SH-SY5Y (cell line): ENCODE data around the gene OR51E2.

Source experiments
- GATA2 ChIP-seq: IDR thresholded peaks from 2 replicates; pipeline ENCODE4 v1.6.1; 2011; ENCODE audit warnings: mild to moderate bottlenecking, low read depth, low read length
- GATA3 ChIP-seq: IDR thresholded peaks from 2 replicates; pipeline ENCODE4 v1.6.1; 2011; ENCODE audit warnings: low read depth, mild to moderate bottlenecking, low read length, moderate library complexity

GRCh38 chr11:4677948-4678347 is 19.7 kb downstream of the OR51E2 start:
- TF ChIP-seq GATA2 (no peak), GATA3 (no peak)
